OCI-LY7 (cell line): ENCODE data around the gene MYOF. TPM values are rescaled to one million over a fixed set of nuclear protein-coding genes. Genes with fewer than 3 reads are reported as not detected.

Experiments
- BruUV-seq: library from RNA; stranded (reverse); fragments of 400-500 nt; replicated peaks from 2 replicates; lab custom pipeline; 2021; lab: Mats Ljungman, UMichigan
- CTCF ChIA-PET: fragments of 300-600 bp; sonication (Branson Sonifier 250); formaldehyde crosslinking; loops from one replicate; lab custom pipeline; 2022; ENCODE audit warnings: antibody characterized with exemption; ENCODE audit not compliant: unreplicated experiment; lab: Charles Lee
- POLR2A ChIA-PET: fragments of 300-600 bp; sonication (Branson Sonifier 250); formaldehyde crosslinking; loops from one replicate; lab custom pipeline; 2022; ENCODE audit warnings: antibody characterized with exemption; lab: Charles Lee
- DNase-seq: peaks from one replicate; pipeline ENCODE4 v3.0.0-alpha.2; 2015; ENCODE audit warnings: low spot score
- H2AFZ ChIP-seq: fragments of 200-600 bp; sonication (generic), shearing (Covaris generic); 2 replicates; pipeline ENCODE4 v1.6.1; 2014; ENCODE audit warnings: mild to moderate bottlenecking, antibody characterized with exemption, low read length, moderate library complexity
- H3K27ac ChIP-seq: fragments of 200-600 bp; sonication (generic); 2 replicates; pipeline ENCODE4 v1.5.1; 2014; ENCODE audit warnings: mixed run types, low read depth, mild to moderate bottlenecking, moderate library complexity, low read length, inconsistent platforms; ENCODE audit not compliant: poor library complexity, severe bottlenecking
- H3K36me3 ChIP-seq: fragments of 200-600 bp; sonication (generic); 2 replicates; pipeline ENCODE4 v1.6.1; 2014; ENCODE audit warnings: mild to moderate bottlenecking, antibody characterized with exemption, low read length, moderate library complexity, mixed read lengths; ENCODE audit not compliant: insufficient read depth
- H3K4me1 ChIP-seq: fragments of 200-600 bp; sonication (generic); 2 replicates; pipeline ENCODE4 v1.5.1; 2014; ENCODE audit warnings: mild to moderate bottlenecking, low read length; ENCODE audit not compliant: insufficient read depth, poor library complexity, severe bottlenecking
- H3K4me2 ChIP-seq: fragments of 200-600 bp; sonication (generic); 2 replicates; pipeline ENCODE4 v1.6.1; 2014; ENCODE audit warnings: mild to moderate bottlenecking, low read length
- H3K4me3 ChIP-seq: fragments of 200-600 bp; sonication (generic); 2 replicates; pipeline ENCODE4 v1.5.1; 2014; ENCODE audit warnings: mild to moderate bottlenecking, low read depth, low read length; ENCODE audit not compliant: poor library complexity, severe bottlenecking
- H3K79me2 ChIP-seq: fragments of 200-600 bp; sonication (generic); 2 replicates; pipeline ENCODE4 v1.6.1; 2016; ENCODE audit warnings: low read depth, mild to moderate bottlenecking, low read length, moderate library complexity, mixed read lengths; ENCODE audit not compliant: insufficient read depth
- H3K9me2 ChIP-seq: fragments of 200-600 bp; sonication (generic); 2 replicates; pipeline ENCODE4 v1.6.1; 2016; ENCODE audit warnings: mild to moderate bottlenecking, low read length, mixed read lengths; ENCODE audit not compliant: insufficient read depth
- H3K9me3 ChIP-seq: fragments of 200-600 bp; sonication (generic); 2 replicates; pipeline ENCODE4 v1.6.1; 2014; ENCODE audit warnings: mild to moderate bottlenecking, mixed run types, low read length, mixed read lengths
- H4K20me1 ChIP-seq: fragments of 200-600 bp; sonication (generic); 2 replicates; pipeline ENCODE4 v1.6.1; 2014; ENCODE audit warnings: mild to moderate bottlenecking, antibody characterized with exemption, low read length, moderate library complexity, mixed read lengths; ENCODE audit not compliant: insufficient read depth
- EZH2phosphoT487 ChIP-seq: fragments of 200-600 bp; sonication (generic); IDR thresholded peaks from 2 replicates; pipeline ENCODE4 v1.6.1; 2018; ENCODE audit warnings: low read depth, borderline replicate concordance, mild to moderate bottlenecking, mixed run types, antibody characterized with exemption, low read length, moderate library complexity, mixed read lengths
- intact Hi-C: fragments of 100-400 bp; cut with micrococcal nuclease; formaldehyde crosslinking; loops from one replicate; pipeline ENCODE4 v1.10.0; 2022; ENCODE audit not compliant: unreplicated experiment
- total RNA-seq, 2 experiments: library from RNA; depleted of rRNA in 1 of 2; stranded (reverse); fragments of >200 nt in 1 of 2; shearing (Covaris generic) in 1 of 2; gene quantifications; 2 replicates each; pipeline ENCODE4 v1.2.3, GENCODE V29; 2014 to 2022
- TF ChIP-seq, protein P1 (sequence below): fragments of 200-600 bp; sonication (generic); conservative IDR thresholded peaks from 2 replicates; pipeline ENCODE4 v1.5.1; 2014; ENCODE audit warnings: mild to moderate bottlenecking, antibody characterized with exemption, low read length, moderate library complexity, mixed read lengths

Gene MYOF
- total RNA-seq, 2 experiments from 2014 or later, result 0.42 TPM; not detected in 1

- POLR2A ChIA-PET, result no interaction called here
- Histone ChIP-seq H2AFZ (no peak overlapping the region), H3K79me2 (no peaks in the 10 kb centered on the region), H4K20me1 (no peaks in the 10 kb centered on the region), H3K27ac (no peak overlapping the region), H3K36me3 (no peaks in the 10 kb centered on the region), H3K4me2 (no peak overlapping the region), H3K9me2 (no peaks in the 10 kb centered on the region), H3K9me3 (no peaks in the 10 kb centered on the region), H3K4me1 (peaks cover 5% of the 10 kb centered on the region), H3K4me3 (no peak overlapping the region)
- CTCF ChIA-PET, result no interaction called here
- DNase-seq, result no peak
- TF ChIP-seq, protein P1, sequence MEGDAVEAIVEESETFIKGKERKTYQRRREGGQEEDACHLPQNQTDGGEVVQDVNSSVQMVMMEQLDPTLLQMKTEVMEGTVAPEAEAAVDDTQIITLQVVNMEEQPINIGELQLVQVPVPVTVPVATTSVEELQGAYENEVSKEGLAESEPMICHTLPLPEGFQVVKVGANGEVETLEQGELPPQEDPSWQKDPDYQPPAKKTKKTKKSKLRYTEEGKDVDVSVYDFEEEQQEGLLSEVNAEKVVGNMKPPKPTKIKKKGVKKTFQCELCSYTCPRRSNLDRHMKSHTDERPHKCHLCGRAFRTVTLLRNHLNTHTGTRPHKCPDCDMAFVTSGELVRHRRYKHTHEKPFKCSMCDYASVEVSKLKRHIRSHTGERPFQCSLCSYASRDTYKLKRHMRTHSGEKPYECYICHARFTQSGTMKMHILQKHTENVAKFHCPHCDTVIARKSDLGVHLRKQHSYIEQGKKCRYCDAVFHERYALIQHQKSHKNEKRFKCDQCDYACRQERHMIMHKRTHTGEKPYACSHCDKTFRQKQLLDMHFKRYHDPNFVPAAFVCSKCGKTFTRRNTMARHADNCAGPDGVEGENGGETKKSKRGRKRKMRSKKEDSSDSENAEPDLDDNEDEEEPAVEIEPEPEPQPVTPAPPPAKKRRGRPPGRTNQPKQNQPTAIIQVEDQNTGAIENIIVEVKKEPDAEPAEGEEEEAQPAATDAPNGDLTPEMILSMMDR, result no peak
- no peak for TF ChIP-seq EZH2phosphoT487
- no TSS peak for BruUV-seq
- intact Hi-C loops, result no loop called here
These were observed 46.3 kb downstream of the MYOF start for GRCh38 chr10:93435621-93436397.

GRCh38 chr10:93434991-93435491 is 47.1 kb downstream of the MYOF start:
- TF ChIP-seq, protein P1, result no peak
- TF ChIP-seq EZH2phosphoT487, result no peak
- Histone ChIP-seq H2AFZ (no peak overlapping the region), H3K9me3 (no peaks in the 10 kb centered on the region), H3K9me2 (no peaks in the 10 kb centered on the region), H3K79me2 (no peaks in the 10 kb centered on the region), H3K4me2 (no peak overlapping the region), H4K20me1 (no peaks in the 10 kb centered on the region), H3K4me3 (no peak overlapping the region), H3K36me3 (no peaks in the 10 kb centered on the region), H3K27ac (no peak overlapping the region), H3K4me1 (peaks cover 5% of the 10 kb centered on the region)
- no peak for DNase-seq
- ChIA-PET POLR2A (no interaction called here), CTCF (no interaction called here)
- no TSS peak for BruUV-seq
- intact Hi-C loops, result no loop called here

GRCh38 chr10:93431361-93431760 is 50.8 kb downstream of the MYOF start:
- no peak overlapping the region for H3K4me2 ChIP-seq
- H3K79me2 ChIP-seq, result no peaks in the 10 kb centered on the region
- H3K4me3 ChIP-seq, result no peak overlapping the region
- H2AFZ ChIP-seq, result no peak overlapping the region
- no TSS peak for BruUV-seq
- DNase-seq, result no peak
- no peak for TF ChIP-seq EZH2phosphoT487
- TF ChIP-seq, protein P1, result no peak
- H3K36me3 ChIP-seq, result no peaks in the 10 kb centered on the region
- ChIA-PET CTCF (no interaction called here), POLR2A (no interaction called here)
- peaks cover 17% of the 10 kb centered on the region for H3K4me1 ChIP-seq
- intact Hi-C loops, result loop anchor here (2.0 kb wide), 1 partner anchor 45 kb away; no protein-coding TSS in a partner anchor
- no peaks in the 10 kb centered on the region for H3K9me2 ChIP-seq
- no peaks in the 10 kb centered on the region for H3K9me3 ChIP-seq
- no peaks in the 10 kb centered on the region for H4K20me1 ChIP-seq
- no peak overlapping the region for H3K27ac ChIP-seq
